ENCODE data around the gene KCNA5.

The KCNA5 gene

GRCh38 chr12:5031242-5031641, 12.4 kb upstream of the KCNA5 start:
- Histone ChIP-seq H3K36me3 (no peaks in the 10 kb centered on the region), H3K9me3 (no peaks in the 10 kb centered on the region), H3K27me3 (no peaks in the 10 kb centered on the region), H3K4me3 (ENCODE audit: low read depth, low read length) (no peak overlapping the region), H3K4me1 (no peaks in the 10 kb centered on the region)
- no peak for DNase-seq
- no peak for TF ChIP-seq CTCF (IDR thresholded peaks at IDR 0.05; ENCODE audit: low read depth, low read length)

GRCh38 chr12:5031958-5032357, 11.7 kb upstream of the KCNA5 start:
- TF ChIP-seq CTCF (IDR thresholded peaks at IDR 0.05; ENCODE audit: low read depth, low read length), result no peak
- no peak overlapping the region for H3K4me3 ChIP-seq (ENCODE audit: low read depth, low read length)
- no peaks in the 10 kb centered on the region for H3K36me3 ChIP-seq
- no peaks in the 10 kb centered on the region for H3K9me3 ChIP-seq
- no peaks in the 10 kb centered on the region for H3K4me1 ChIP-seq
- H3K27me3 ChIP-seq, result no peaks in the 10 kb centered on the region
- DNase-seq, result no peak

- no peak for DNase-seq
- H3K36me3 ChIP-seq, result no peaks in the 10 kb centered on the region
These were observed 10.9 kb upstream of the KCNA5 start for GRCh38 chr12:5032821-5033220.

GRCh38 chr12:5033883-5034282, 9.8 kb upstream of the KCNA5 start:
- H3K9me3 ChIP-seq, result no peaks in the 10 kb centered on the region
- H3K36me3 ChIP-seq, result no peaks in the 10 kb centered on the region
- H3K27me3 ChIP-seq, result no peaks in the 10 kb centered on the region
- no peak overlapping the region for H3K4me3 ChIP-seq (ENCODE audit: low read depth, low read length)
- H3K4me1 ChIP-seq, result no peaks in the 10 kb centered on the region
- no peak for DNase-seq
- no peak for TF ChIP-seq CTCF (IDR thresholded peaks at IDR 0.05; ENCODE audit: low read depth, low read length)

More at GRCh38 chr12:5032821-5033220, 10.9 kb upstream of the KCNA5 start:
- no peaks in the 10 kb centered on the region for H3K4me1 ChIP-seq
- no peak overlapping the region for H3K4me3 ChIP-seq (ENCODE audit: low read depth, low read length)
- TF ChIP-seq CTCF (IDR thresholded peaks at IDR 0.05; ENCODE audit: low read depth, low read length), result no peak
- no peaks in the 10 kb centered on the region for H3K27me3 ChIP-seq
- H3K9me3 ChIP-seq, result no peaks in the 10 kb centered on the region

- no peaks in the 10 kb centered on the region for H3K36me3 ChIP-seq
- H3K9me3 ChIP-seq, result no peaks in the 10 kb centered on the region
- no peaks in the 10 kb centered on the region for H3K4me1 ChIP-seq
- H3K27me3 ChIP-seq, result no peaks in the 10 kb centered on the region
- no peak for DNase-seq
- no peak for TF ChIP-seq CTCF (IDR thresholded peaks at IDR 0.05; ENCODE audit: low read depth, low read length)
- H3K4me3 ChIP-seq (ENCODE audit: low read depth, low read length), result no peak overlapping the region
These were observed 9.1 kb upstream of the KCNA5 start for GRCh38 chr12:5034603-5035002.

GRCh38 chr12:5035618-5036017, 8.1 kb upstream of the KCNA5 start:
- H3K9me3 ChIP-seq, result no peaks in the 10 kb centered on the region
- no peak for TF ChIP-seq CTCF (IDR thresholded peaks at IDR 0.05; ENCODE audit: low read depth, low read length)
- no peak for DNase-seq
- H3K4me3 ChIP-seq (ENCODE audit: low read depth, low read length), result no peak overlapping the region
- no peaks in the 10 kb centered on the region for H3K27me3 ChIP-seq
- no peaks in the 10 kb centered on the region for H3K4me1 ChIP-seq
- no peaks in the 10 kb centered on the region for H3K36me3 ChIP-seq
